HG03457 (cell line): ENCODE measurements around the gene USP34.
"Not testable (repeated sequence)": the region's sequence is repeated elsewhere in the genome, so short reads cannot be mapped to it uniquely, and the experiment has no call there.

Source experiments
- ATAC-seq: cut with Tn5 transposase; IDR thresholded peaks from one replicate; pipeline ENCODE4 v1.9.1; 2021; ENCODE audit warnings: moderate number of reproducible peaks; ENCODE audit not compliant: unreplicated experiment

Gene USP34

GRCh38 chr2:61193670-61194561 is 277.0 kb downstream of the USP34 start:
- no peak for ATAC-seq

GRCh38 chr2:61187085-61187484 is 283.8 kb downstream of the USP34 start:
- ATAC-seq, result no peak

GRCh38 chr2:61185231-61185728 is 285.6 kb downstream of the USP34 start:
- no peak for ATAC-seq

- no peak for ATAC-seq
Measured at GRCh38 chr2:61184263-61184662, 286.6 kb downstream of the USP34 start.

GRCh38 chr2:61183795-61184194 is 287.1 kb downstream of the USP34 start:
- no peak for ATAC-seq

GRCh38 chr2:61182059-61182383 is 288.9 kb downstream of the USP34 start:
- ATAC-seq, result no peak

GRCh38 chr2:61181382-61182058 is 289.4 kb downstream of the USP34 start:
- ATAC-seq, result no peak

- no peak for ATAC-seq
Measured at GRCh38 chr2:61180686-61181085, 290.2 kb downstream of the USP34 start.

- no peak for ATAC-seq
Measured at GRCh38 chr2:61179701-61180639, 290.9 kb downstream of the USP34 start.

GRCh38 chr2:61178603-61179545 is 292.0 kb downstream of the USP34 start:
- ATAC-seq, result no peak

GRCh38 chr2:61177727-61178549 is 292.9 kb downstream of the USP34 start:
- no peak for ATAC-seq

- peak; percentile 58 for ATAC-seq
Measured at GRCh38 chr2:61176755-61177726, 293.8 kb downstream of the USP34 start.

- ATAC-seq, result no peak
Measured at GRCh38 chr2:61175036-61175435, 295.9 kb downstream of the USP34 start.

GRCh38 chr2:61173116-61173515 is 297.8 kb downstream of the USP34 start:
- no peak for ATAC-seq

- ATAC-seq, result no peak
Measured at GRCh38 chr2:61172671-61173070, 298.2 kb downstream of the USP34 start.

GRCh38 chr2:61167579-61167978 is 303.3 kb downstream of the USP34 start:
- no peak for ATAC-seq

- no peak for ATAC-seq
Measured at GRCh38 chr2:61165946-61166345, 304.9 kb downstream of the USP34 start.

- not testable (repeated sequence) for ATAC-seq
Measured at GRCh38 chr2:61165082-61165481, 305.8 kb downstream of the USP34 start.
